Midbrain (tissue), 1 donor: Measurements from ENCODE around the gene UFSP1.

Experiments used
- DNase-seq: peaks from one replicate; lab custom pipeline; 2025; lab: John Stamatoyannopoulos, UW

Gene UFSP1

DNA sequence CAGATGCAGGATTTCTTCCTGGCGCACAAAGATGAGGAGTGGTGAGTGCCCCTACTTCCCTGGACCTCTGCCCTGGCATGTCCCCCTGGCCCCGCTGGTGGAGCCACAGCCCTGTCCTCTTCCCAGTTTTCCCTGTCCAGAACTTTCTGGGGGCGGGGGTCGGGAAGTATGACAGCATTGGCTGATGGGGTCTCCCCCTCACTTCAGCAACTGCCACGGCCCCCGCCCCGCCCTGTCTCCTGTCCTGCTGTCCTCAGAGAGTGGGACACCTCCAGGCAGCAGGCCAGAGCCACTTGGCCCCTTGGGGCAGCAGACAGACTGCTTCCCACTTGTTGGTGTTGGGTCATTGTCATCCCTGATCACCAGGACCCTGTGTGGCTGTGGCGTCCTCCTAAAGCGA lies 7.3 kb downstream of the UFSP1 start:
- DNase-seq = no peak

DNA sequence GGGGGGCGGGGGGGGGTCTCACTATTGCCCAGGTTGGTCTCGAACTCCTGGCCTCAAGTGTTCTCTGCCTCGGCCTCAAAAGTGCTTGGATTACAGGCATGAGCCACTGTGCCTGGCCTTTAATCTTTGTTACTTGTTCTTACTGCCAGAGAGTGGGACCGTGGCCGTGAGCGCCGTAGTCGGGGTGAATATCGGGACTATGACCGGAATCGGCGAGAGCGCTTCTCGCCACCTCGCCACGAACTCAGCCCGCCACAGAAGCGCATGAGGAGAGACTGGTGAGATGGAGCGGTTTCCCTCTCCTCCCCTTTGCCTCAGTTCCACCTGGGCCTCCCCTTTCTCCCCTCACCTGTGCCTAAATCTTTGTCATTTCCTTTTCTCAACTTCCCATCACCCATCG lies 8.4 kb downstream of the UFSP1 start:
- no peak for DNase-seq

GRCh38 chr7:100880645-100881044 lies 8.9 kb downstream of the UFSP1 start:
- peak; percentile 26 for DNase-seq

GRCh38 chr7:100879685-100880261 lies 9.7 kb downstream of the UFSP1 start:
- DNase-seq = no peak

DNA sequence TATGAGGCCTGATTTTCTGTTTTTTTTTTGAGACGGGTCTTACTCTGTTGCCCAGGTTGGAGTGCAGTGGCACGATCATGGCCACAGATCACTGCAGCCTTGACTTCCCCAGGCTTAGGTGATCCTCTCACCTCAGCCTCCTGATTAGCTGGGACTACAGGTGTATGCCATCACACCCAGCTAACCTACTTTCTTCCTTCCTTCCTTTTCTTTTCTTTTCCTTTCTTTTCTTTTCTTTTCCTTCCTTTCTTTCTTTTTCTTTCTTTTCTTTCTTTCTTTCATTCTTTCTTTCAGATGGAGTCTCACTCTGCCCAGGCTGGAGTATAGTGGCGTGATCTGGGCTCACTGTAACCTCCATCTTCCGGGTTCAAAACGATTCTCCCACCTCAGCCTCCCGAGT lies 10.8 kb downstream of the UFSP1 start:
- DNase-seq = no peak

DNA sequence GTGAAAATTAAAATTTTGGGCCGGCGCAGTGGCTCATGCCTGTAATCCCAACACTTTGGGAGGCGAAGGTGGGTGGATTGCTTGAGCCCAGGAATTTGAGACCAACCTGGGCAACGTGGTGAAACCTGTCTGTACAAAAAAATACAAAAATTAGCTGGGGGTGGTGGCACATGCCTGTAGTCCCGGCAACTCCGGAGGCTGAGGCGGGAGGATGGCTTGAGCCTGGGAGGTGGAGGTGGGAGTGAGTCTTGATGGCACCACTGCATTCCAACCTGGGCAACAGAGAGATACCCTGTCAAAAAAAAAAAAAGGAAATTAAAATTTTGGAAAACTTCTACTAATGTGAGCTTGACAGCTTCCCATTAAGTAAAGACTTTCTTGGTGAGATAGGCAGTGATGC lies 11.5 kb downstream of the UFSP1 start:
- DNase-seq = no peak

DNA sequence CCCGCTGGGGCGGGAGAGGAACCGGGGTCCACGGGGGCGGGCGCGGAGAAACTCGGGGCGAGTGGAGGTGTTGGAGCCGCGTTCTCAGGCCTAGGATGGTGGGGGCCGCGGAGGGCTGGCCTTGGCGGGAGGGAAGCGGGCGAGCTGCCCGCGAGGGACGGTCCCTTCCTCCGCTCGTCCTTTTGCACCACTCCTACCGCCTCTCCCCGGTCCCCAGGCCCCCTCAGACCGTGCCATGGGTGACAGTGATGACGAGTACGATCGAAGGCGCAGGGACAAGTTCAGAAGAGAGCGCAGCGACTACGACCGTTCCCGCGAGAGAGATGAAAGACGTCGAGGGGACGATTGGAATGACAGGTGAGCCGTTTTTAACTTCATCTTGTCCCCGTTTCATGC lies 14.2 kb downstream of the UFSP1 start:
- no peak for DNase-seq

GRCh38 chr7:100874577-100875355 lies 14.7 kb downstream of the UFSP1 start, which contains the start of gene SRRT:
SRRT (plus strand) TSS chr7:100875103; CDS start chr7:100875591, 488 bp downstream.
- peak; percentile 99 for DNase-seq

DNA sequence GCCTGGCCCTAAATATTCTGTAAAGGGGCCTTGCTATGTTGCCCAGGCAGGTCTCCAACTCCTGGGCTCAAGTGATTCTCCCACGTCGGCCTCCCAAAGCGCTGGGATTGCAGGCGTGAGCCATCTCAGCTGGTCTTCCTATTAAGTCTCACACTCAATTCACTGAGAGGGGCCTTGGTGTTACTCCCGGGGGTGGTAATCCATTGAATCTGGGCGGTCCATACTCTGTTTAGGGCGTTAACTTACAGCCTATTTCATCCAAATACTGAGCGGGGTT lies 15.3 kb downstream of the UFSP1 start:
- no peak for DNase-seq

GRCh38 chr7:100873599-100874299 lies 15.8 kb downstream of the UFSP1 start:
- DNase-seq = no peak

GRCh38 chr7:100867776-100868485 lies 21.6 kb downstream of the UFSP1 start:
- DNase-seq = no peak

DNA sequence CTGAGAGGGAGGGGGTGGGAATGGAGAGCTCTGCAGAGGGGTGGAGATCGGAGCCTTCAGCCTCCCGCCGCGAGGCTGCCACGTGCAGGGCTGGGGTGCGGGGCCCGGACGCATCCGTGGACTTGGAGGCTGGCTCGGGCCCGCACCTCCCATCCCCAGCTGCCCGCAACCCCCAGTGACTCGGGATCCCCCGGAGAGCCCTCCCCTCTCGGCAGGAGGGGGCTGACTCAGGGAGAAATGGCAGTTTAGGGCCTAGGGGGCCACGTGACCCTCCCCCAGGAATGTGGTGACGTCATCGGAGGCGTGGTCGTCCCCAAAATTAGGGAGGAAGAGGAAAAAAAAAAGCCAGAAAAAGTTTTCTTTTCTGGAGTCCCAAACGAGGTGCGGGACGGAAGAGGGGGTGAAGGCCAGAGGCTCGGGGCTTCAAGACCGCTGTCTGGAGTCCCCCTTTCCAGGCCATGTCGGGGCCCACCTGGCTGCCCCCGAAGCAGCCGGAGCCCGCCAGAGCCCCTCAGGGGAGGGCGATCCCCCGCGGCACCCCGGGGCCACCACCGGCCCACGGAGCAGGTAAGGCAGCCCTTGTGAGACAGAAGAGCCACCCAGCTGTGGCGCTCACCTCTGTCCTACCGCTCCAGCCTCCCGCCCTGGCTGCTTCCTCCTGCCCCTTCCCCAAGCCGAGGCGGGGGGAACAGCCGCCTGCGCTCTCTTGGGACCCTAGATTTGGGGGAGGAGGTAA lies 22.3 kb downstream of the UFSP1 start, which contains the start of gene TRIP6:
TRIP6 (plus strand) TSS at position 348 of the 736 bp plus-strand sequence; CDS start at position 459, 111 bp downstream.
- peak; percentile 77 for DNase-seq

DNA sequence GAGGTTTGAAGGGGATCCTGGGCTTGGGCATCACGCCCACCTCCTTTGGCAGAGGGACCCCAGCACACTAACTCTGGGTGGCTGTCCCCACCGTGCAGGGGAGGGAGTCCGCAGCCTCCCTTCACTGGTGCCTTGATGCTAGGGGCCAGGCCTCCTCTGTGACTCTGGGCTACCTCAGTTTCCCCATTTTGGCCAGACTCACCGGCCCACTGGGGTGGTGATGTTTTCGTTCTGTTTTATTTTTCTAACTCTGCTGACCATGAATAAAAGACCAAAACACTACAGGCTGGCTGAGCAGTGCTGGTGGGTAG lies 22.8 kb downstream of the UFSP1 start:
- DNase-seq = no peak

GRCh38 chr7:100865938-100866728 lies 23.4 kb downstream of the UFSP1 start:
- DNase-seq = peak; percentile 79

DNA sequence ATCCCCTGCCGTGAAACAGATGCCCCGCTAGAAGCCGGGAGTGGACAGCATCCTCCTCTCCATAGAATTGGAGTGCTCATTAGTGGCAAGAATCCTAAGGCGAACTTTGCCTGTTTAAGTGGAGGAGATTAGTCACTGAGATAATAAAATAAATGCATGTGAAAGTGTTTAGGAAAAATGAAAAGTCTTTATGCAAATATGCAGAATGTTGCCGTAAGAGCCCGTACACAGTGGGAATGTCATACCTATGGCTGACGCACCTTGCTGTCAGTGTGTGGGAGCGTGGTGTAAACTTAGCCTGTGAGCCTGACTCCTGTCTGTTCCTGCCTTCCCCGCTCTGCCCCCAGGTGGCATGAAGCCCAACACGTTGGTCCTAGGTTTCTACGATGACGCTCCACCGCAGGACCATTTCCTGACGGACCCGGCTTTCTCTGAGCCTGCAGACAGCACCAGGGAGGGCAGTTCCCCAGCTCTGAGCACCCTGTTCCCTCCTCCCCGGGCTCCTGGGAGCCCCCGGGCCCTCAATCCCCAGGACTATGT lies 24.1 kb downstream of the UFSP1 start:
- no peak for DNase-seq

GRCh38 chr7:100864263-100864845 lies 25.2 kb downstream of the UFSP1 start:
- no peak for DNase-seq

DNA sequence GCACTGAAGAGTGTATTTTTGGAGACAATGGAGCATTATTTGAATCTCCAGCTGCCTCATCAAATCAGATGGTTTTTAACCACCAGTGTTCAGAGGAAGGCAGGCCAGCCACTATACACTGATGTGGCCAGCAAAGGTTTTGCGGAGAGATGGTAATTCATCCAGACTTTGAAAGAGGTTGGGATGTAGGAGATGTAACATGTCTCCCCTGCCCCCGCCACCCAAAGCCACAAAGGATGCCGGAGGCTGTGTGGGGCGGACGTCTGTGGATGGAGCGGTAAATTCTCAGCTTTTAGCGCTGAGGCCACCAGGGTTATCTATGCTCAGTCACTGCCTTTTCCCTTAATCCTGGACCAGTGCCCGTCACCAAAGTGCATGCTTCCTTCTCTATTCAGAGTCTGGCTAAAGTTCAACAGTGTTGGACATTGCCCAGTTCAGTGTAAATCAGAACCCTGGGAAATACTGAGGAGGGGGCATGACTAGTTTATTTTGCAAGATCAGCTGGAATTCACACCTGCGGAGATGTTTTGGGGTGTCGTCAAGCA lies 26.0 kb downstream of the UFSP1 start:
- DNase-seq = peak; percentile 34

DNA sequence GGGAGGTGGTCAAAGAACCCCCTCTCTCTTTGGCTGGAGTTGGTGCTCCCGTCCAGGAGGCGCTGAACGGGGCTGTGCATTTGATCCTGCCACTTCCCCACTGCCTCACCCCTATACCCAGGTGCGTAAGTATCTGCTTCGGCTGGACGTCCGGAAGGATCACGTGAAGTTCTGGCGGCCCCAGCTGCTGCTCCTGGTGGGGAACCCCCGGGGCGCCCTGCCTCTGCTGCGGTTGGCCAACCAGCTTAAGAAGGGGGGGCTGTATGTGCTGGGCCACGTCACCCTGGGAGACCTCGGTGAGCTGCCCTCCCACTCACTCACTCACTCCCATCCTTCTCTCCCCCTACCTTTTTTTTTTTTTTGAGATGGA lies 27.9 kb downstream of the UFSP1 start:
- no peak for DNase-seq

DNA sequence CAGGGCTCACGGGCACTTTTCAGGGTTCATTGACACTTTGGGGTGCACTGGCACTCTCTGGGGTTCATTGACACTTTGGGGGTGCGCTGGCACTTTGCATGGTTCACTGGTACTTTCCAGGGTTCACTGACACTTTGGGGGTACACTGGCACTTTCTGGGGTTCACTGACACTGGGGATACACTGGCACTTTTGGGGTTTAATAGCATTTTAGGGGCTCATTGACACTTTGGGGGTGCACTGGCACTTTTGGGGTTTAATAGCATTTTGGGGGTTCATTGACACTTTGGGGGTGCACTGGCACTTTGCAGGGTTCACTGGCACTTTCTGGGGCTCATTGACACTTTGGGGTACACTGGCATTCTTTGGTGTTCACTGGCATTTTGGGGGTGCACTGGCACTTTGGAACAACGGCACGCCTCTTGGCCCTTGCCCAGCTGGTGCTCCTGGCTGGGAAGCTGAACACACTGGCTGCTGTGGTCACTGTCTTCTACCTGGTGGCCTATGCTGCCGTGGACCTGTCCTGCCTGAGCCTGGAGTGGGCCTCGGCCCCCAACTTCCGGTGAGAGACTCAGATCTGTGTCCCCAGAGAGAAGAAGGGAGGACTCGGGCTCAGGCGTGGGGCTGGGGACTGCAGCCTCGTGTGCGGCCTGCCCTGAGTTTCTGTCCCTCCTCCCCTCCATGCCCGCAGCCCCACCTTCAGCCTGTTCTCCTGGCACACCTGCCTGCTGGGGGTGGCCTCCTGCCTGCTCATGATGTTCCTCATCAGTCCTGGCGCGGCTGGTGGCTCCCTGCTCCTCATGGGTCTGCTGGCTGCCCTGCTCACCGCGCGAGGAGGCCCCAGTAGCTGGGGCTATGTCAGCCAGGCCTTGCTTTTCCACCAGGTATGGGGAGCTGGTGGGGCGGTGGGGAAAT lies 28.6 kb downstream of the UFSP1 start:
- no peak for DNase-seq
